Mammary epithelial cell (primary cell): ENCODE results near the gene AKAP1.

ENCODE experiments used
- CTCF ChIP-seq, 2 donors: IDR thresholded peaks in 1 of 2; conservative IDR thresholded peaks in 1 of 2; 2 replicates each; pipeline ENCODE4 v1.5.1; 2011 to 2012; ENCODE audit warnings: inconsistent platforms in 2 of 2, low read length in 2 of 2, mild to moderate bottlenecking in 2 of 2, control low read depth in 1 of 2, low read depth in 1 of 2; ENCODE audit not compliant: insufficient read depth in 1 of 2; ENCODE audit errors: extremely low read depth in 1 of 2
- EZH2 ChIP-seq: IDR thresholded peaks from 2 replicates; pipeline ENCODE4 v1.6.1; 2012; ENCODE audit warnings: low read length, inconsistent platforms, borderline replicate concordance

GRCh38 chr17:57092779-57093178 lies 7.7 kb downstream of the AKAP1 start:
- TF ChIP-seq CTCF (conservative IDR thresholded peaks at IDR 0.05 in 1 of 2, IDR thresholded peaks at IDR 0.05 in 1 of 2; ENCODE audit: extremely low read depth in 1 of 2, insufficient read depth in 1 of 2, low read depth in 1 of 2, low read length in 2 of 2) (no peak), EZH2 (no peak)
